Neural cell (in vitro differentiated cells): ENCODE measurements around the gene TTYH1. TPM values are rescaled to one million over a fixed set of nuclear protein-coding genes. Genes with fewer than 3 reads are reported as not detected.

Source experiments
- H2AFZ ChIP-seq: fragments of 200-600, 300-800 bp; sonication (generic), shearing (Covaris generic); 2 replicates; pipeline ENCODE4 v1.6.0; 2014; ENCODE audit warnings: low read depth, mild to moderate bottlenecking, antibody characterized with exemption, low read length, moderate library complexity
- H3F3A ChIP-seq: fragments of 200-600 bp; shearing (Covaris generic); 2 replicates; pipeline ENCODE4 v1.6.1; 2016; ENCODE audit warnings: mild to moderate bottlenecking, moderate library complexity, mixed read lengths, antibody characterized with exemption, low read length; ENCODE audit not compliant: insufficient read depth, poor library complexity, severe bottlenecking
- H3K27ac ChIP-seq: fragments of 200-600, 300-800 bp; sonication (generic), shearing (Covaris generic); 2 replicates; pipeline ENCODE4 v1.5.1; 2014; ENCODE audit warnings: mild to moderate bottlenecking, low read length, moderate library complexity
- H3K27me3 ChIP-seq: fragments of 300-800, 200-600 bp; sonication (generic), shearing (Covaris generic); 2 replicates; pipeline ENCODE4 v1.6.0; 2014; ENCODE audit warnings: mild to moderate bottlenecking, low read depth, low read length, moderate library complexity; ENCODE audit not compliant: insufficient read depth
- H3K36me3 ChIP-seq: fragments of 300-800, 200-600 bp; sonication (generic), shearing (Covaris generic); 2 replicates; pipeline ENCODE4 v1.5.1; 2014; ENCODE audit warnings: mild to moderate bottlenecking, antibody characterized with exemption, low read length, moderate library complexity; ENCODE audit not compliant: insufficient read depth
- H3K4me2 ChIP-seq: fragments of 300-800, 200-600 bp; sonication (generic), shearing (Covaris generic); 2 replicates; pipeline ENCODE4 v1.6.0; 2014; ENCODE audit warnings: mild to moderate bottlenecking, low read length
- H3K4me3 ChIP-seq: fragments of 300-800, 200-600 bp; sonication (generic), shearing (Covaris generic); 2 replicates; pipeline ENCODE4 v1.5.1; 2014; ENCODE audit warnings: mild to moderate bottlenecking, low read length, moderate library complexity
- H3K79me2 ChIP-seq: fragments of 200-600 bp; shearing (Covaris generic); replicated peaks from 2 replicates; pipeline ENCODE4 v1.6.0; 2014; ENCODE audit warnings: mild to moderate bottlenecking, low read length, moderate library complexity; ENCODE audit not compliant: insufficient read depth
- H3K9ac ChIP-seq: fragments of 300-800, 200-600 bp; sonication (generic), shearing (Covaris generic); 2 replicates; pipeline ENCODE4 v1.6.1; 2016; ENCODE audit warnings: mild to moderate bottlenecking, low read length, mixed read lengths
- H3K9me2 ChIP-seq: fragments of 200-600 bp; shearing (Covaris generic); 2 replicates; pipeline ENCODE4 v1.6.1; 2016; ENCODE audit warnings: mild to moderate bottlenecking, low read length, mixed read lengths; ENCODE audit not compliant: insufficient read depth
- H3K9me3 ChIP-seq: fragments of 200-600, 300-800 bp; sonication (generic), shearing (Covaris generic); 2 replicates; pipeline ENCODE4 v1.6.1; 2016; ENCODE audit warnings: mild to moderate bottlenecking, mixed run types, low read length, moderate library complexity, mixed read lengths
- H4K20me1 ChIP-seq: fragments of 200-600 bp; shearing (Covaris generic); 2 replicates; pipeline ENCODE4 v1.6.1; 2016; ENCODE audit warnings: mild to moderate bottlenecking, mixed run types; ENCODE audit not compliant: insufficient read depth
- CTCF ChIP-seq: fragments of 450-650 bp; IDR thresholded peaks from 2 replicates; pipeline ENCODE4 v1.5.1; 2014; ENCODE audit warnings: antibody characterized with exemption, mild to moderate bottlenecking, moderate library complexity; ENCODE audit not compliant: poor library complexity, severe bottlenecking
- EP300 ChIP-seq: fragments of 450-650 bp; conservative IDR thresholded peaks from 2 replicates; pipeline ENCODE4 v1.6.1; 2014; ENCODE audit warnings: antibody characterized with exemption, mild to moderate bottlenecking, moderate library complexity; ENCODE audit not compliant: poor library complexity, severe bottlenecking
- EZH2 ChIP-seq: fragments of 200-600, 300-800 bp; shearing (Covaris generic), sonication (generic); IDR thresholded peaks from 2 replicates; pipeline ENCODE4 v1.6.1; 2014; ENCODE audit warnings: antibody characterized with exemption, low read length, borderline replicate concordance, mild to moderate bottlenecking; ENCODE audit not compliant: insufficient read depth, poor library complexity, severe bottlenecking
- MXI1 ChIP-seq: fragments of 450-650 bp; conservative IDR thresholded peaks from 2 replicates; pipeline ENCODE4 v1.6.1; 2014; ENCODE audit warnings: antibody characterized with exemption, mild to moderate bottlenecking; ENCODE audit not compliant: poor library complexity, severe bottlenecking
- POLR2AphosphoS5 ChIP-seq: IDR thresholded peaks from 2 replicates; pipeline ENCODE4 v1.6.1; 2012
- RAD21 ChIP-seq: fragments of 450-650 bp; conservative IDR thresholded peaks from 2 replicates; pipeline ENCODE4 v1.6.1; 2014; ENCODE audit warnings: antibody characterized with exemption, mild to moderate bottlenecking, moderate library complexity
- REST ChIP-seq: IDR thresholded peaks from 2 replicates; pipeline ENCODE4 v1.6.1; 2012; ENCODE audit warnings: borderline replicate concordance
- SMC3 ChIP-seq: fragments of 450-650 bp; conservative IDR thresholded peaks from 2 replicates; pipeline ENCODE4 v1.6.1; 2014; ENCODE audit warnings: antibody characterized with exemption, mild to moderate bottlenecking, moderate library complexity; ENCODE audit not compliant: poor library complexity
- TAF1 ChIP-seq: IDR thresholded peaks from 2 replicates; pipeline ENCODE4 v1.6.1; 2012; ENCODE audit warnings: low read depth
- polyA plus RNA-seq: library from polyadenylated mRNA; depleted of rRNA; stranded (reverse); fragments of >200 nt; gene quantifications from 2 replicates; pipeline ENCODE4 v1.2.3, GENCODE V29; 2014

TTYH1 gene
- polyA plus RNA-seq, 1 donor from 2014 or later: 36.1 TPM

- Histone ChIP-seq H3K9me2 (no peaks in the 10 kb centered on the region), H3K9me3 (no peaks in the 10 kb centered on the region), H4K20me1 (no peaks in the 10 kb centered on the region), H3K36me3 (no peaks in the 10 kb centered on the region), H3K4me3 (no peak overlapping the region), H3K27ac (no peak overlapping the region), H3K9ac (no peak overlapping the region), H3K4me2 (no peak overlapping the region), H3K27me3 (peaks cover 11% of the 10 kb centered on the region), H3F3A (no peaks in the 10 kb centered on the region), H3K79me2 (no peaks in the 10 kb centered on the region), H2AFZ (no peak overlapping the region)
- TF ChIP-seq MXI1: no peak
- no peak for TF ChIP-seq RAD21
- no peak for TF ChIP-seq REST
- no peak for TF ChIP-seq CTCF
- TF ChIP-seq EP300: no peak
- no peak for TF ChIP-seq TAF1
- no peak for TF ChIP-seq POLR2AphosphoS5
- no peak for TF ChIP-seq SMC3
- TF ChIP-seq EZH2: no peak
These were observed 45.9 kb downstream of the TTYH1 start for GRCh38 chr19:54461210-54461609.

- no peaks in the 10 kb centered on the region for H3K36me3 ChIP-seq
- H3K79me2 ChIP-seq: no peaks in the 10 kb centered on the region
- no peaks in the 10 kb centered on the region for H3K9me3 ChIP-seq
- no peaks in the 10 kb centered on the region for H3K9me2 ChIP-seq
- no peaks in the 10 kb centered on the region for H4K20me1 ChIP-seq
- H3K27me3 ChIP-seq: peaks cover 11% of the 10 kb centered on the region
- H3K4me3 ChIP-seq: no peak overlapping the region
- H3K9ac ChIP-seq: no peak overlapping the region
- H3F3A ChIP-seq: no peaks in the 10 kb centered on the region
- H3K27ac ChIP-seq: no peak overlapping the region
- TF ChIP-seq POLR2AphosphoS5: no peak
- TF ChIP-seq EP300: no peak
- TF ChIP-seq RAD21: no peak
- TF ChIP-seq MXI1: no peak
- TF ChIP-seq EZH2: no peak
- TF ChIP-seq CTCF: no peak
- TF ChIP-seq TAF1: no peak
- TF ChIP-seq SMC3: no peak
- no peak for TF ChIP-seq REST
- H2AFZ ChIP-seq: no peak overlapping the region
- no peak overlapping the region for H3K4me2 ChIP-seq
These were observed 46.3 kb downstream of the TTYH1 start for GRCh38 chr19:54461613-54462012.
